HL-60/S4 (cell line): ENCODE data around the gene PDLIM5.

Source experiments
- in situ Hi-C: fragments of 300-500 bp; cut with MboI; formaldehyde crosslinking; loops from 2 replicates; pipeline ENCODE4 v1.14.3; 2022; ENCODE audit warnings: low sequenced_read_pairs

The PDLIM5 gene

DNA sequence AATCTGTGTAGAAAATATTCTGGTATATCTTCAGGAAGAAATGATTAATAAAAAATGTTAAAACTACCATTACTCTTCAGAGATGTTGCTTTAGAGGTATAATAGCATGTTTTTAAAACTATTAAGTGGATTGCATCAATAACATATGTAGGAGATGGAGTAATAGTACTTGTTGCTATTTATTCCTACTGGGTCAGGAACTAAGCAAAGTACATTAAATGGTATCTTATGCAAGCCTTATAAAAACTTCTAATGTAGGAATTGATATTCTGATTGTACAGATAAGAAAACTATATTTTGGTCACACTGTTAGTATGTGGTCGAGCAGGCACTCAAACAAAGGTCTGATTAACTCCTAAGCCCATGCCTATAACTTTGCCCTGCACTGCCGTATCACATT, 31.4 kb upstream of the PDLIM5 start:
- in situ Hi-C loops: loop anchor here (25.0 kb wide), 1 partner anchor 167 kb away; no protein-coding TSS in a partner anchor

DNA sequence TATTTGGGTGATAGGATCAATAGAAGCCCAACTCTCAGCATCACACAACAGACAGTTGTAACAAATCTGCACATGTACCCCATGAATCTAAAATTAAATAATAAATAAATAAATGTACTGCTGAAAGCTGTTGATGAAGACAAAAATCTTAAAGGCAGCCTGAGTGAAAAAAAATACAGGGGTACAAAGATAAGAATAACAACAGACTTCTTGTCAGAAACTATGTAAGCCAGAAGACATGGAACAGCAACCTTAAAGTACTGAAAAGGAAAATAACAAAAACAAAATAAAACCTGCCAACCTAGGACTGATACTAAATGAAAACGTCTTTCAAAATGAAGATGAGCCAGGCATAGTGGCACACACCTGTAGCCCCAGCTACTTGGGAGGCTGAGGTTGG, 25.0 kb upstream of the PDLIM5 start:
- in situ Hi-C loops: no loop called here

DNA sequence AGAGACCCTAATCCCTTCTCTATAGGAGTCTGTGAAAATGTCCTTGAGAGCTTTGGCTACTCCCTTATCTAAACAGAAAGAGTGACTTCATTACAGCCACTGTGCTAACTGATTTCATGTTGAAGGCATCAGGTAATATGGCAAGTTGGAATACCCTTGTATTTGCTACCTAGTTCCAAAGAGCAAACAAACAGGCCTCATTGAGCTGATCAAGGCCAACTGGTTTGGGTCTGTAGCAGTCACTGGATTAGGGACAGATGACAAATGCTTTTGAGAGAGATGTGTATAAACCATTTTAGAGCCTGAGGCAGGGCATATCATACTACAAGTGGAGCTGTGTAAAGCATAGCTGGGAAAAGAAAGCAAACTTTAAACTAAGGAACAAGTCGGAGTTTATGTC, 22.9 kb upstream of the PDLIM5 start:
- in situ Hi-C loops: no loop called here

DNA sequence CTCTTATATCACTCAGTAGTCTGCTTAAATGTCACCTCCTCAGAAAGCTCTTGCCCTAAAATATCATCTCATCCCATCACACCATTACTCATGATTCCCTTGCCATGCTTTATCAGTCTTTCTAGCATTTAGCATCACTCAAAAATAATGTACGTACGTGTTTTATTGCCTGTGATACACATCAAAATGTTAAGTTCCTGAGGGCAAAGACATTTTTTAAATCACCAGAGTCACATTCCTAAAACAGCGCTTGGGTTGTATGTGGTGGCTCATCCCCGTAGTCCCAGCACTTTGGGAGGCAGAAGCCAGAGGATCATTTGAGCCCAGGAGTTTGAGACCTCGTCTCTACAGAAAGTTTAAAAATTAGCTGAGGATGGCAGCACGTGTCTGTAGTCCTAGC, 21.3 kb upstream of the PDLIM5 start:
- in situ Hi-C loops: no loop called here

DNA sequence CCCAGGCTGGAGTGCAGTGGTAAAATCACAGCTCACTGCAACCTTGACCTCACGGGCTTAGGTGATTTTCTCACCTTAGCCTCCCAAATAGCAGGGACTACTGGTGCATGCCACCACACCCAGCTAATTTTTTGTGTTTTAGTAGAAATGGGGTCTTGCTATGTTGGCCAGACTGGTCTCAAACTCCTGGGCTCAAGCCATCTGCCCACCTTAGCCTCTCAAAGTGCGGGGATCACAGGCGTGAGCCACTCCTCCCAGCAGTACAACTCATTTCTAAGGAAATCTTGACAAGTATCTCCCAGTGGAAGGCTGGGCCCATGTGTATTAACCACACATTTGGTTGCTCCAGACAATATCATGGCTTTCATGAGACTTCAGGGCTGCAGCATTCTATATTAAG, 20.4 kb upstream of the PDLIM5 start:
- in situ Hi-C loops: no loop called here

DNA sequence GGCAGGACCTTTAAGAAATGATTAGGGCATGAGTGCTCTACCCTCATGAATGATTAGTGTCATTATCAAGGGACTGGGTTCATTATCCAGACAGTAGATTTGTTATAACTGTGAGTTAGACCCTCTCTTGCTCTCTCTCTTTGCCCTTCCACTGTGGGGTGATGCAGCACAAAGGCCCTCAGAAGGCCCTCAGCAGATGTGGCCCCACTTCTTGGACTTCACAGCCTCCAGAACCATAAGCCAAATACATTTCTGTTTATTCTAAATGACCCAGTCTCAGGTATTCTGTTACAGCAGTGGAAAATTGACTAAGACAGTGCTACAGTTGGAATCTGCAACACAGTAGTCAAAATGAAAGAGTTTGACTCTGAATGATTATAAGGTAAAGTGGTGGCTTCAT, 17.2 kb upstream of the PDLIM5 start:
- in situ Hi-C loops: no loop called here

DNA sequence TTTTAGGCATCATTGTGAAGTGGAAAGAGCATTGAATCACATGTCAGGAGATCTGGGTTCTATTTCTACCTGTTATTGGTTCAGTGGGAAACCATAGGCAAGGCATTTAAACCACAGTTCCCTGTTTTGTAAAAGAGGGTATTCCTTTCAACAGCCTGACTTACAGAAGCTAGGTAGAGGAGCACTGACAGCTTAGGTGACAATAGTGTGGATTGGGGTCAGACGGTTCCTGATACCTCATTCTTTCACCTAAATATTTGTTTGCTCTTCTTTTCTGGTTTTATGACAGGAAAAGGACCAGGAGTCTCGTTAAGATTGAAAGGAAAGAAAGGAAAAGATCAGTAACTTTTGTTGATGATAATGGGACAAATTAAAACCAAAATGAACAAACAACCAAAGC, 15.9 kb upstream of the PDLIM5 start:
- in situ Hi-C loops: no loop called here

DNA sequence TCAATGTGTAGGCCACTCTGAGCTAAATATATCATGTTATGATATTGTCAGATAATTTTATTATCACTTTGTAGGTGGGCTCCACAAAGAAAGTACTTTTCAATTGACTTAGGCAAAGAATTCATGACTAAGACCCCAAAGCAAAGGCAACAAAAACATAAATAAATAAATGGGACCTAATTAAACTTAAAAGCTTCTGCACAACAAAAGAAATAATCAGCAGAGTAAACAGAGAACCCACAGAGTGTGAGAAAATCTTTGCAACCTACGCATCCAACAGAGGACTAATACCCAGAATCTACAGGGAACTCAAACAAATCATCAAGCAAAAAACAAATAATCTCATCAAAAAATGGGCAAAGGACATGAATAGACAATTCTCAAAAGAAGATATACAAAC, 15.2 kb upstream of the PDLIM5 start:
- in situ Hi-C loops: no loop called here

DNA sequence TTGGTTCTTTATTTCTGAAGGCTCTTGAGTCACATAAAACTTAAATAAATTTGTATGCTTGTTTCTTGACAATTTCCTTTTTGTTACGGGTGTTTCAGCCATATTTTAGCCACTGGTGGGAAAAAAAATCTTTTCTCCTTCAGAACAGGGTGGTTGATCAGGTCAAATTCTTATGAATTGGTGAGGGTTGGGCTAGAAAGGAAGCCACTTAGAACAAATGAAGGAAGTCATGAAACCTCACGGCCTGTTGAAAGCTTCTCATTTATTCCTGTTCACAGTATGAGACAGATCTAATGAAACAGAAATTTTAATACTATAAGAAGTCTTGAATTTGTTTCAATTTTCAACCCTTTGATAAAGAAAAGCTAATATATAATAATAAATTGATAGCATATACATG, 12.1 kb upstream of the PDLIM5 start:
- in situ Hi-C loops: no loop called here

DNA sequence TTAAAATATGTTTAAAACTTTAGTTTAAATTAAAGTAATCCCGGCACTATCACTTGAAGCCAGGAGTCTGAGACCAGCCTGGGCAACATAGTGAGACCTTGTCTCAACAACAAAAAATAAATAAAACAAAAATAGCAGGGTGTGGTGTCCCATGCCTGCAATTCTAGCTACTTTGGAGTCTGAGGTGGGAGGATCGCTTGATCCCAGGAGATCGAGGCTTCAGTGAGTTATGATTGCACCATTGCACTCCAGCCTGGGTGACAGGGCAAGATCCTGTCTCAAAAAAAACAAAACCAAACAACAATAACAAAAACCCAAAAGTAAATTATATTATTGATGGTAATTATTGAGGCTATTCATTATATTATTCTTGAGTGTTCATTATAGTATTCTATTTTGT, 9.9 kb upstream of the PDLIM5 start:
- in situ Hi-C loops: no loop called here

DNA sequence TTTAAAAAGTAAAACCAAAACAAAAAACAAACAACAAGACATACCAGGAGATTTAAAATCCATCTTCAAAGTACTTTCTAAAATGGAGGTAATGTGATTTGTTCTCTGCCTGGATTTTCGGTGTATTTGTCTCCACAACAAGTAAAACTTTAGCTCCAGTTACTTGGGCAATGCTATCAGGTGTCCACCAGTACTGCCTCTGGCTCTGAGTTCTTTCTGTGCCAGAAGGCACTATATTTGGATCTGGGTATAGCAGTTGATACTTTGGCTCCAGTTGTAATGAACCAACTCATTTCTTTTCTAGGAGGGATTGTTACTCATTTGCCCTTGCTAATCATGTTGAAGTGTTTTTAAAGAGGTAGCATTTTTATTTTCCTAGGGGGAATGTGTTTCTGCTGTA, 9.5 kb upstream of the PDLIM5 start:
- in situ Hi-C loops: no loop called here

DNA sequence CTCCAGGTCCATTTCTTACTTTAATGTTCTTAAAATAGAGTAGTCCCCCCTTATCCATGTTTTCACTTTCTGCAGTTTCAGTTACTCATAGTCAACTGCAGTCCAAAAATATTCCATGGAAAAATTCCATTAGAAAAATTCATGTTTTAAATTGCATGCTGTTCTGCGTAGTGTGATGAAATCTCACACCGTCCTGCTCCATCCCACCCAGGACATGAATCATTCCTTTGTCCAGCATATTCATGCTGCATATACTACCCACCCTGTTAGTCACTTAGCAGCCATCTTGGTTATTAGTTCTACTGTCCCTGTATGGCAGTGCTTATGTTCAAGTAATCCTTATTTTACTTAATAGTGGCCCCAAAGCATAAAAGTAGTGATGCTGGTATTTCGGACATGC, 5.4 kb upstream of the PDLIM5 start:
- in situ Hi-C loops: no loop called here

DNA sequence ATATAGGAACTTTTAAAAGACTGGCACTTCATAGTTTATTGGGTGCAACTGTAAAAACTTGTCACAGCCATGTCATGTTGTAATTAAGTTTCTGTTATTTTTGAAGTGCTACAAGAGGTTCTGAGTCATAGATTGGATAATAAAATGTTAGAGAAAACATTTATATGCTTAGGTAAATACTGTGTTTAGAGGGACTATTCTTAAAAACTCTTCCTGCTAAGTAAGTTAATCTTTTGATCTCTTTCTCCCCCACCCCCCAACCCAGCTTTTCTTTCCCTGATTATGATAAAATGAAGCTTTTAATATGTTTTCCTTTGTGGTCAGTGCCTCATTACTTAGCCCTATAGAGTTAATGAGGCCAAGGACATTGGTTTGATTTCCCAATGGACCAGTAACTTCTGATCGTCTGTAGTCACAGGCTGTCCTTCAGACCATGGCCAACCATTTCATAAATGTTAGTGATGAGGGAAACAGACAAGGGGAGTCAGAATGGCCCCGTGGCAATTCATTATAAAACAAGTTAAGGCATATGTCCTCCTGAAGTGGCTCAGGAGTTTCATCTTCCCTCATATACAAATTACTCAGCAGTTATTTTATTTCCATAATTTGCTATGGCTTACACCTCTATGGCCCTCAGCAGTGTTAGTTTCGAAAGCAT, 3.9 kb upstream of the PDLIM5 start:
- in situ Hi-C loops: no loop called here

DNA sequence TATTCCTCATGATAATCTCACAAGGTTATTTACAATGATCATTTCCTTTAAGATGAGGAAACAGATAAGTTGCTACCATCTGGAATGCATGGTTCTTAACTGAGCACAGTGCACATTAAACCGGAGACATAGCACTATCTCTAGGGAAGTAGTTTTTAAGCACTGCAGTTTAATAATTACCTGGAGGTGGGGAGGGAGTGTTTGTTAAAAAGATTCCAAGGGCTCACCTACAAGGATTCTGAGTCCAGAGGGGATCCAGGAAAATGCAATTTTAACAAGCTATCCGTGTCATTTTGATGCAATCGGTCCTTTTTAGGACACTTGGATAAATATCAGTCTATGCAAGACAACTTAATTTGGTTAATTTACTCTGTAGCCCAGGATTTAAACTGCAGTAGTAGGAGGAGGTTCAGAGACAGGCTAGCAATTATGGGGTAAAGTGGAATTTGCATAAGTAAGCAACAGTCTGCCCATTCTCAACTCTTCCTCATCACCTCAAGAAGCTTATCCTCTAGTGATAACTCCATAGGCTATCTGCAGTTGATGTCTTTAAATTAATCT, 2.8 kb upstream of the PDLIM5 start:
- in situ Hi-C loops: no loop called here

DNA sequence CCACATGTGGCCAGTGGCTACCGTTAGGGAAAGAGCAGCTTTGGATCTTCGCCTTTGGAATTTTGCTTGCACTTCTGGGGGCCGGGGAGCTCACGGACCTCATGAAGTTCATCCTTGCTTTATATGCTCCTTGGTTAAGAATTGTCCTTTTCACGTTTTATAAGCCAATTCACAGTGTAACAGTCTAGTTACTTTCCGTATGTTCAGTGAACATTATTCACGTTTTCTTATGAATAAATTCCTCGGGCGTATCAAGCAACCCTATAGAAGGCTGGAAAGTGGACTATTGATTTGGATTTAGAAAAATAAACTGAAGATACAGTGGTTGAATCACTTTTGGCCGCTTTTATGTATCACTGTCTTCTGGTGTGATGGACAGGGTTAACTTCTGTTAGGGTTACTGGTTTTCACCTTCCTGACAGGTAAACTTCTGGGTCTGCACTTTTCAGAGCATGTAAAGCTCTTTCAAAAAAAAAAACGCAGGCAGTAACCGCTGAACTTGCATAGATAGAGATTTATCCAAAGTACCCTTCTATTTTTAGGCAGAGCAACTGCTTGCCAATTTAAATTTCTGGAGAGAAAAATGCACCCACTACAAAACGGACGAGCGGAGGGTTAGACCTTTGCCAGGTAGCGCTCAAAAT, 569 bp upstream of the PDLIM5 start:
- in situ Hi-C loops: no loop called here

DNA sequence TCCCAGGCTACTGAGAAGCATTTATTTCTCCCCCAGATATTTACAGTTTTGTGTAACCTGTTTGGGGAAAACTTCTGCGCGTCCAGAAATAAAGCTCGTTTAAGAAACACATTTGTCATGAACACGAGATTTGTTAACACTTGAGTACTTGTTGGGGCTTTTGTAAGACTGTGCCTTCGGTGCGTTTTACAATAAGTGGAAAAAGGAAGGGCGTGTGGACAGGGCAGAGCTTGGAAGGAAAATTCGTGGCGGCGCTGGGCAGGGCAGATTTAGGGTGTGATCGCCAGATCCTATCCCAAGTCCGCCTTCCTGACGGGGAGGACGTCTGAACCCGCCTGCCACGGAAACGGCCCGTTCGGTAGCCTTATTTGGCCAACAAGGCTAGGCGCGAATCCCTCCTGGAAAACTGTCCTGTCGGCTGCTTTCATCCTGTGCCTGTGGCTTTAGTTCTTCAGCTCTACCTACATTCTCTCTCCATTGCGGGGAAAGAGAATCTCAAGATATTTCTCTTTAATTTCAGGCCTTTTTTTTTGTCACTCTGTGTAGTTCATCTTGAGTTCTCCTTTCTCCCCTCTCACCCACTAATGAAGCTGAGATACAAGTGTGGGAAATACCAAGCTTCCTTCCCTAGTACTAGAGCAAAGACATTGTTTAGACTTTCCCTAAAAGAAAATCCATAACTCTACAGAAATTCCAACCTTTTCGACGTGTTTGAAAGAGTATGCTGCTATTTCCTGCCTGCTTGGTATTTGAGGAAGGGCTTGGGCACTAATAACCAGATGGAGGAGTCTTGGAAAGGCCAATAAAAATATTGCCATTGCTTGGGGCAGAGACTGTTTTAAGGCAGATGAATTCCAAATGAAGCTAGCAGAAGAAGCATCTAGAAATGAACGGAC, 982 bp downstream of the PDLIM5 start:
- in situ Hi-C loops: no loop called here

DNA sequence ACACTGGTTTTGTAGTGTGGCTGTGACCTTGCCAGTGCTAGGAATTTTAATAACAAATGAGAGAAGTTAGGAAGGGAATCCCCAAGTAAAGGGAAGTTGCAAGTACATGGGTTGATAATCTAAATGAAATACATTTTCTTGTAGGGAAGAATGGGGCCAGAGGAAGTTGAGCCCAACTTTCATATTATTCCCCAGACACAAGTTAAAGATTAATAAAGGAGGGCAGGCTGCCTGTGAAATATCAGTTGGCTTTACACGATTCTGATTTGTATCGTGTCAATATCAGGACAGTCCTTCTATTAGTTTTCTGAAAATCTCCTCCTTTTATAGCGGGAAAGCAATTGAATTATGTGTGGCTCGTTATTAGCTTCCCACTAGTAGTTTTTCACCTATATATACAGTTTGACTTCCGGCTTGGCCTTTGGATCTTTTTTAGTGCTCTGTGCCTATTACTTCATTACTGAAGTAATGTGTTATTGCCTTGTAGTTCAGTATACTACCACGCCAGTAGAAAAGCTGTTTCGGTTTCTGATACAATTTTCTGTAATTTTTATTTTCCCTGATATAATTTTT, 1.7 kb downstream of the PDLIM5 start:
- in situ Hi-C loops: no loop called here

DNA sequence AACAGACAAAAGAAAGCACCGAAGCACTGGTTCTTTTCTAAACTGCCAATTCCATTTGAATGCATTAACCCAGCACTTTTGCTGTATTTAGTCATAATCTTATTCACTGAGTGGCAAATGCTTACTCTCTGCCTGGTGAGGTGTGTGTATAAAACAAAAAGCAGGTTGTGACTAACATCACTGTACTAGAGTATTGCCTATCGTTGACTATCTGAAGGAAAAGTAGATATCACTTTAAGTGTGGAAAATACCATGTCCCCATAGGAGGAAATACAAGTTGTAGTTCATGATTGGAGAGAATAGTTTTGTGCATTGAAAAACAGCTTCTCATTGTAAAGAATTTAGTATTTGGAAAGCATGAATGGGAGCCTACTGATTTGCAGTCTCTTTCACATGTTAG, 2.7 kb downstream of the PDLIM5 start:
- in situ Hi-C loops: no loop called here

DNA sequence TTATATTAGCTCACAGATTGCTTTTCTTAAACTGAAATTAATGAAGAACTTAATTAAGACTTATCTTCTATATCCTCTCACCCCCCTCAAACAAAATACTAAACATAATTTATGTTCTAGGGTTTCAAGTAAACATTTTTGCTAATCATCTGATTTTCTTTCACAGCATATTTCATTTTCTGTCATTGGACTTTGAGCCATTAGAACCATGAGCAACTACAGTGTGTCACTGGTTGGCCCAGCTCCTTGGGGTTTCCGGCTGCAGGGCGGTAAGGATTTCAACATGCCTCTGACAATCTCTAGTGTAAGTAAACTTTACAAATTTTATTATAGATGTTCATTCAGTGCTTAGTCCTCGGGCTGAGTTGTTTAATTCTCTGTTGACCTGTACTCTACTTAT, 3.3 kb downstream of the PDLIM5 start:
- in situ Hi-C loops: no loop called here

DNA sequence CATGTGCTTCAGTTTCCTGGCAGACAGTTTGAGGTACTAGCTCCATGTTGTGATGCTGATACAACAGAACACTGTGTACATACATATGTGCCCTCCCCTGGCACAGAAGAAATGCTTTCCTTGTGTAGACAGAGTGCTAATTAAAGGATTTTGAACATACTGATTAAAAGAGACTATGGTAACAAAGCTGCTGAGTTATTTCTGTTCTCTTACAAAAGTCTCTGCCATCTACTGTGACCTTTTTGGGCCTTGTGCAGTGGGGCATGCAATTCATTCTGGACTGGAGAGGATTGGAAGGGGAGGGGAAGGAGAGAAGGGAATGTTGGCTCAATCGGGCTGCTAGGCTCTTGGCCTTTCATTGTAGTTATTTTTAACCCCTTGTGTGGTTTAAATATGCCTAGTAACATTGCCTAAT, 6.0 kb downstream of the PDLIM5 start:
- in situ Hi-C loops: no loop called here

DNA sequence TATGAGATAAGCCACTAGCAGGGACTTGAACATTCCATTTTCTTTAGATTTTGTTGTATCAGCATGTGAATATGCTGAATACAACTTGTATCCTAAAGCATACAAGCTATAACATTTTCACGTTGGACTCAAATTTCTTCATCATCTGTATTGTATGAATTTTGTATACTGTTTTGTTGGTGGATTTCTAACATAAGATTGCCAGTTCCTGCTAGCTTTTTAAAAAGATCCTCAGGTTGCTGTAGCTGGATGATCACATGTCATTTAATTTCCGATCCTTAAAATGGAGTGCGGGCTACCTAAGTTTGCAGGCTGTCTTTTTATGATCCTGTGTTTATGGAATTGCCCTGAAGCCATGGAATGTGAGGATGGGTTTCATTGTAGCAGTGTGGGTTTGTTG, 6.9 kb downstream of the PDLIM5 start:
- in situ Hi-C loops: no loop called here
